ENCODE results near the gene USP36. TPM values are rescaled to one million over a fixed set of nuclear protein-coding genes. Genes with fewer than 3 reads are reported as not detected.

Gene USP36
- polyA plus RNA-seq, 4 donors = 26.7 to 55.4 (median 45.6) TPM

DNA sequence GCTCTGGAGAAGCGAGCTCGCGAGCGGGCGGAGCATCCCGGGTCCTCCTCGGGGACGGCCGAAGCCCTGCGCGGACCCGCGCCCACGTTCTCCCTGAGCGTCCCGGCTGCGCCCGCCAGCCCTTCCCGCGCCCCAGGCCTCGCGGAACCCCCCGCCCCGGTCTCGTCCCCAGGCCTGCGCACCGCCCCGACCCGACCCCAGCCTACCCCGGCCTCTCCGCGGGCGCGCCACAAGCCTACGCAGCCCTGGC is 159 bp downstream of the USP36 start:
- DNase-seq (ENCODE audit: low read depth in 4 of 4, low spot score in 2 of 4) = no peak

DNA sequence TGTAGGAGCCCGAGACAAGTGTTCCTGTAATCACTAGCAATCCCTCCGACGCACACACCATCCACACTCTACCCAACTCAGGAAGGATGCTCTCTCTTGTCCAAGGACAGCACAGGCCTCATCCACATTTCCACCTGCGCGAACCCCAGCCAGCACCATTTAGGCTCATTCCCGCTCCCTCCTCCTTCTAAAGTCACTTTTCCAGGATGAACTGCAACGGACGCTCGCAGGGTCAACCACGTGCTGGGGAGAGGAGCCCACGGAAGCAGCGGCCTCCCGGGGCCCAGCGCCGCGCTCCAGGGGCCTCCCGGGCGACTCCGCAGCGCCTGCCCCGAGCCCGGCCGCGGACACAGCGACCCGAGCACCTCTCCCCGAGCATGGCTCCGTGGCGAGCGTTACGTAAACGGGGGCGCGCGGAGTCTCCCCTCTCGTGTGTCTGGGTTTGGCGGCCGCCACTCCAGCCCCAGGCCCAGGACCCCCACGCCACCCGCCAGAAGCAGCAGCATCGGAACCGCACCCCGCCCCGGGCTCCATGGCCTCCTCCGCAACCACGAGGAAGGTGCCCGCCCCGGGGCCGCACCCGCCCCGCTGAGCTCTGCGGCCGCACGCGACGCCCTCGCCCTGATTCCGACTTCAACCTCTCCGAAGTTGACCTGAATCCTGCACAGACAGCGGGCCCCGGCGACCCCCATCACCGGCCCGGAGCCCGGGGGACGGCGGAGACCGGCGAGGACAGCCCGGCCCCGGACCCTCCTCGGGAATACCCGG is 668 bp downstream of the USP36 start:
- no peak for DNase-seq (ENCODE audit: low read depth in 4 of 4, low spot score in 2 of 4)

DNA sequence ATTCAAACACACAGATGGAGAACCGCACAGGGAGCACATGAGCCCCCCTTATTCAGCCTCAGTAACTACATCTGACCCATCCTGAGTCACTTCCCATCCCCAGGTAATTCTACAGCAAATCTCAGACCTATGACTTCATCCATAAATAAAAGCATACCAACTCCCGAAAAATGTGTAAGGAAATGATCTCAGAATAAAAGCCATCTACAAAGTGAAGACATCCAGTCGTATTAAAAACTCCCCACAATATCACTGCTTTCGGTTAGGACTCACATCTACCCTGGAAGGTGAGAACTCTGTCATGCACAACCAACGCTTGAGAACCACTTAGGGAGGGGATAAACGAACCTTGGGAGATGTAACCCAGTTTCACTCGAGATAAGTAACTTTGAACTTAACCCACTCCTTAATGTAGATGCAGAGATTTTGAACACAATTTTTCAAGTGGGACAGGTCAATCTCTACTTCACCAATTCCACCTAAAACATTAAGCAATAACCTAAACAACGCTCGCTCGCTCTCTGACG is 1.3 kb downstream of the USP36 start:
- DNase-seq (ENCODE audit: low read depth in 4 of 4, low spot score in 2 of 4) = no peak

- no peak for DNase-seq (ENCODE audit: low read depth in 4 of 4, low spot score in 2 of 4)
Observed at GRCh38 chr17:78838574-78839005, 2.0 kb downstream of the USP36 start.

DNA sequence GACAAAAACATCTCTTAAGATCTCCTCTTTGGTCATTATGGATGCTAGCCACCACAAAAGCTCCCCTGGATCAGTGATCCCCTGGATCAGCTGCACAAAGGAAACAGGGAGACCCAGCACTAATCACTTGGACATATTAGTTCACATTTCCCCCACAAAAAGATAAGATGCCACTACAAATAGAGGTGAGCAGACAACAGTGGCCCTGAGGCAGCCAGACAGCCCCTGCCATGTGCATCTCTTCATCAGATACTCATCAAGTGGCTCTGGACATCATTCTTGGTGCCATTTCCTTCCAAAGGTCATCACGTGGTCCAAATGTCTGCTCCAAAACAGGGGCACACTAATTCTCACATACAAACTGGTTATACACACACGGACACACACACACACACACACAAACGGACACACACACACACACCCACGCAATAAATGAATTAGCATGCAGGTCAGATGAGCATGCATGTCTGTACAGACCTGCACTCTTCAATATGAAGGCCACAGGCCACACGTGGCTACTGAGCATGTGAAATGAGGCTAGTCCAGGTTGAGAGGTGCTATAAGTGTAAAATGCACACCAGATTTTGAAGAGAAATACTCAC is 4.1 kb downstream of the USP36 start:
- no peak for DNase-seq (ENCODE audit: low read depth in 4 of 4, low spot score in 2 of 4)

DNA sequence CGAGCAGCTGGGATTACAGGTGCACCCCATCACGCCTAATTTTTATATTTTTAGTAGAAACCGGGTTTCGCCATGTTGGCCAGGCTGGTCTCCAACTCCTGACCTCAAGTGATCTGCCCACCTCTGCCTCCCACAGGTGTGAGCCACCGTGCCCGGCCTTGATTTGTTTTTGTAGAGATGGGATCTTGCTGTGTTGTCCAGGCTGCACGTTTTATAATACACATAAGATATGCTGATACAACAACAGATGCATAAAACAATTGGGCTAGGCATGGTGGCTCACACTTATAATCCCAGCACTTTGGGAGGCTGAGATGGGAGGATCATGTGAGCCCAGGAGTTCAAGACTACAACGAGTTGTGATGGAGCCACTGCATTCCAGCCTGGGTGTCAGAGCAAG is 6.0 kb downstream of the USP36 start:
- DNase-seq (ENCODE audit: low read depth in 4 of 4, low spot score in 2 of 4) = no peak

DNA sequence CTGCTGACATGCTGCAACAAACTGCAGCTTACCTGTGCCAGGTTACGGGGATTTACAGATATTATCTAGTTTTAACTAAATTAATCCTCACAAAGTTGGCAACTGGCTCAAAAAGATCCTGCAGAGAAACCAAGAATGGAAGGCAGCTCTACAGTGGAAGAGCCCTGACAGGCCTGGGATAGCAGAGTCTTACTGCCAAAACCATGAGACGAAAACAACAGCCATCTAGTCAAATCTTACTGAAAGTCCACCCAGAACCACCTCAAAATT is 8.1 kb downstream of the USP36 start:
- DNase-seq (ENCODE audit: low read depth in 4 of 4, low spot score in 2 of 4) = no peak

GRCh38 chr17:78831688-78832540 is 8.7 kb downstream of the USP36 start:
- no peak for DNase-seq (ENCODE audit: low read depth in 4 of 4, low spot score in 2 of 4)

GRCh38 chr17:78829477-78829876 is 11.1 kb downstream of the USP36 start:
- no peak for DNase-seq (ENCODE audit: low read depth in 4 of 4, low spot score in 2 of 4)

DNA sequence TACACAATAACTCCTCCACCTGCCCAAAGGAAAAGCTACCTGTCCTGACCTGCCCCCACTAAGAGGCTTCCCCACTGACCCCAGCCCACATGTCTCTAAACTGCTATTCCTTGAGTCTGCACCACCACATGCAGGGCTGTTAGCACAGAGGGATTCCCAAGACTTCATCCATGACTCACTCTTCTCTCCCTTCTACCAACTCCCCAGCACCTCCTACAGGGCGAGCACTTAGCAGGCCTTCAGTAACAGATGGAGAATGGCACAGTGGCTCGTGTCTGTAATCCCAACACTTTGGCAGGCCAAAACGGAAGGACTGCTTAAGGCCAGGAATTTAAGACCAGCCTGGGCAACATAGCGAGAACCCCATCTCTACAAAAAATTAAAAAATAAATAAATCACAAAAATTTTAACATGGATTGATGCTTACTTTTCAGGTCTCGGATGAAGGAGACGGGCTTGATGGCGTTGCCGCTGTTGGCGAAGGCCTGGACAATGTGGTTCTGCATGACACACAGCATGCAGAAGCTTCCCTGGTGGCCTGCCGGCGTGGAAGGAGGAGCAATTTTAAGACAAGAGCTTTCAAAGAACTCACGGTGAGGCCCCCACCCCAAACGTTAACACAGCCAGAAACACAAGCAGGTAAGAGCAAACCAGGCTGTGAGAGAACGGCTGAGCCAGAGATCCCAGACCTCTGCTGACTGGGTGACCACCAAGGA is 12.0 kb downstream of the USP36 start:
- no peak for DNase-seq (ENCODE audit: low read depth in 4 of 4, low spot score in 2 of 4)

- no peak for DNase-seq (ENCODE audit: low read depth in 4 of 4, low spot score in 2 of 4)
Observed at GRCh38 chr17:78826836-78827509, 13.6 kb downstream of the USP36 start.

DNA sequence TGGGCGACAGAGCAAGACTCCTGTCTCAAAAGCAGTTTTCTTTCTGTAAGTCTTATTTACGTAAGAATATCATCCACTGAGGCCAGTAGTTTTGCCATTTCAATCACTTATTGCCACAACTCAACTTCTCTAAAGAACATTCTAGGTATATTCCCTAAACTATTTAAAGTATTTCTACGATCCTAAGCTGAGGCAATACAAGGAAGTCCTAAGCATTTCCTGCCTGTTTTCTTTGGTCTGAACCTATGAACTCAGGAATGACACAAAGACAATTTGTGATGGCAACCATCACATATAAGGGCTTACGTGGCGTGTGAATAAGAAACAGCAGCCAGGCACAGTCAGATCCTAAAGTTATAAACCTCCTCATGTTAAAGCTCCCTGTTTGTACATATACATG is 14.2 kb downstream of the USP36 start:
- DNase-seq (ENCODE audit: low read depth in 4 of 4, low spot score in 2 of 4) = no peak

DNA sequence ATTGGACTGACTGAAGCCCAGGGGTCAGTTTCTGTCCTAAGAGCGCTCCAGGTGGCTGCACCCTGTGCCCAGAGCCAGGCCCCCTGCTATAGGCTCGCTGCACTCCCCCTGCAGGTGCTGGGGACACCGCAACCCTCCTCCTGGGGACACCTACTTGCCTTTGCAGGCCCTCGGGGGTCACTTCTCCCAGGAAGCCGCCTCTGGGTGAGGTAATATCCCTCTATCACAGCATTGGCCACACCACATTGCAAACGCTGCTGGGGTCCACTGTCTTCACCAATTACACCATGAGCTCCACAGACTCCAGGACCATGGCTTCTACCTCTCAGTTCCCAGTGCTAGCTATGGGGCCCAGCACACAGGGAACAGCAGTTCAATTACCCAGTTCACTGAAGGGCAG is 14.9 kb downstream of the USP36 start:
- DNase-seq (ENCODE audit: low read depth in 4 of 4, low spot score in 2 of 4) = no peak

- DNase-seq (ENCODE audit: low read depth in 4 of 4, low spot score in 2 of 4) = no peak
Observed at GRCh38 chr17:78824240-78824639, 16.4 kb downstream of the USP36 start.

GRCh38 chr17:78823282-78824046 is 17.1 kb downstream of the USP36 start:
- DNase-seq (ENCODE audit: low read depth in 4 of 4, low spot score in 2 of 4) = no peak

GRCh38 chr17:78822552-78822951 is 18.1 kb downstream of the USP36 start:
- no peak for DNase-seq (ENCODE audit: low read depth in 4 of 4, low spot score in 2 of 4)

- no peak for DNase-seq (ENCODE audit: low read depth in 4 of 4, low spot score in 2 of 4)
Observed at GRCh38 chr17:78821961-78822360, 18.7 kb downstream of the USP36 start.

DNA sequence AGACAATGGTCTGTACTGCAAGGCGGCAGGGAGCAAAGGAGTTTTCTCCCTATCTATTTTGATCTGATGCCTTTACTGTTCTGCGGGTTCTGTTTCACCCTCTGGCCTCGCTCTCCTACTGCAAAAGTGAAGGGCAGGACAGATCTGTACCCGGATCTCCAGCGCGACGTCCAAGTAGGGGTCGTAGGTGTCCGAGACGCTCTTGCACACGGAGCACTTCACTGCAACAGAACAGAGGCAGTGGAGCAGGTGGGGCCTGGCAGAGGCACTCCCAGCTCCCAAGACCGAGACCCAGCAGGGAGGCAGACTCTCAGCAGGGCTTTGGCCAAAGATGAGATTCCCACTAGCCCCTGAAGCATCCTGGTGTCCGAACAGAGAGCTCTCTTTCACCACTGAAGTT is 19.8 kb downstream of the USP36 start:
- no peak for DNase-seq (ENCODE audit: low read depth in 4 of 4, low spot score in 2 of 4)

DNA sequence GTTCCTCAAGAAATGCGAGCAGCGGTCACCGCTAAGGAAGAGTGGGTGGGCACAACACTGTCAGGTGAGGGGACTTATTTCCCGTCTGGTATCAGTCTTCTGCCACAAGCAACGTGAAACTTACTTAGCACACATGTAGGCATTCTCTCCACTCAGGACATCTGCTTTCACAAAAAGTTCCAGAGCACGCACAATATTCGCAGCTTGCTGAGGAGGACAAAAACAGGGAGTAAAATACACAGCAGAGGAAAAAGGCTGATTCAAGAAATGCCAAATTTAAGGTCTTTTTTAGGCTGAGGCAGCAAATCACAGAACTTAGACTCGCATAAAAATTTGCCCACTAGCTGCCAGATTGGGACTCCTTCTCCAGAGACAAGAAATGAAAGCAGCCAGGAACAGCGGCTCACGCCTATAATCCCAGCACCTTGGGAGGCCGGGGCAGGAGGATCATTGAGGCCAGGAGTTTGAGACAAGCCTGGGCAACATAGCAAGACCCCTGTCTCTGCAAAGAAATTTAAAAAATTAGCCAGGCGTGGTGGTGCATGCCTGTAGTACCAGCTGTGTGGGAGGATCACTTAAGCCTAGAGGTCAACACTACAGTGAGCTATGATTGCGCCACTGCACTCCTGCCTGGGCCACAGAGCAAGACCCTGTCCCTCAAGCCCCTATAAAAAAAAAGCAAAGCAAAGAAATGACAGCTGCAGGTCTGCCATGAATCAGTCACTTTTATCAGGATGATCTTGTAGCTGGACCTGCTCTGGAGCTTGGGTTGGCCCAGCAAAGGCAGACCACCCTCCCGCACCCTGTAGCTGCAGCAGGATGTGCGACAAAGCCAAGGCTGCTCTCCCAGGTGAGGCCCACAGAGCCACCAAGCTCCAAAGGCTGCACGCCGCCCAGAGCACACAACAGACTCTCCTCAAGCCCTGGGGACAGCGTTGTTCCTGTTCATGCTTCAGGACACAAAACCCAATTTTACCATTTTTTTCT is 20.5 kb downstream of the USP36 start:
- no peak for DNase-seq (ENCODE audit: low read depth in 4 of 4, low spot score in 2 of 4)
